Keratinocyte (primary cell): Measurements from ENCODE around the gene PPP2R5B. TPM values are rescaled to one million over a fixed set of nuclear protein-coding genes. Genes with fewer than 3 reads are reported as not detected.

ENCODE experiments used
- DNase-seq: peaks from one replicate; pipeline ENCODE4 v3.0.0-alpha.2; 2011; ENCODE audit warnings: low read depth, missing footprints, low spot score
- FAIRE-seq: peaks from 2 replicates; lab custom pipeline; 2011; peaks lifted over from hg19 to GRCh38; lab: Jason Lieb, UNC
- H2AFZ ChIP-seq: 2 replicates; pipeline ENCODE4 v1.6.0; 2012; ENCODE audit warnings: low read length, control low read depth, inconsistent platforms; ENCODE audit not compliant: control insufficient read depth
- H3K27ac ChIP-seq: 2 replicates; pipeline ENCODE4 v1.5.1; 2011; ENCODE audit warnings: low read length; ENCODE audit not compliant: control insufficient read depth, insufficient read depth
- H3K27me3 ChIP-seq: 3 replicates; pipeline ENCODE4 v1.6.0; 2011; ENCODE audit warnings: low read length; ENCODE audit not compliant: control insufficient read depth, insufficient read depth; ENCODE audit errors: extremely low read depth
- H3K36me3 ChIP-seq, 2 experiments: 2 replicates in 1 of 2; 3 replicates in 1 of 2; pipeline ENCODE4 v1.5.1; 2011; ENCODE audit warnings: low read length in 2 of 2, mild to moderate bottlenecking in 1 of 2; ENCODE audit not compliant: control insufficient read depth in 2 of 2, insufficient read depth in 2 of 2; ENCODE audit errors: extremely low read depth in 1 of 2
- H3K4me1 ChIP-seq: 3 replicates; pipeline ENCODE4 v1.5.1; 2011; ENCODE audit warnings: low read length; ENCODE audit not compliant: control insufficient read depth, insufficient read depth; ENCODE audit errors: extremely low read depth
- H3K4me2 ChIP-seq: 3 replicates; pipeline ENCODE4 v1.6.0; 2011; ENCODE audit warnings: low read depth, low read length; ENCODE audit not compliant: control insufficient read depth, insufficient read depth; ENCODE audit errors: extremely low read depth
- H3K4me3 ChIP-seq, 3 experiments: fragments of 200-600 bp in 1 of 3; sonication (generic) in 1 of 3; 2 replicates in 2 of 3; 3 replicates in 1 of 3; pipeline ENCODE4 v1.5.1; 2011 to 2016; ENCODE audit warnings: low read length in 3 of 3, mild to moderate bottlenecking in 3 of 3, control low read depth in 2 of 3, inconsistent platforms in 1 of 3, low read depth in 1 of 3, mixed read lengths in 1 of 3, mixed run types in 1 of 3, moderate library complexity in 1 of 3; ENCODE audit not compliant: control insufficient read depth in 2 of 3, insufficient read depth in 2 of 3; ENCODE audit errors: extremely low read depth in 1 of 3
- H3K79me2 ChIP-seq: 2 replicates; pipeline ENCODE4 v1.6.0; 2012; ENCODE audit warnings: low read length; ENCODE audit not compliant: control insufficient read depth, insufficient read depth
- H3K9ac ChIP-seq: 3 replicates; pipeline ENCODE4 v1.6.0; 2011; ENCODE audit warnings: low read length; ENCODE audit not compliant: control insufficient read depth, insufficient read depth; ENCODE audit errors: extremely low read depth
- H3K9me1 ChIP-seq: 3 replicates; pipeline ENCODE4 v1.6.0; 2011; ENCODE audit warnings: low read length; ENCODE audit not compliant: control insufficient read depth, insufficient read depth; ENCODE audit errors: extremely low read depth
- H3K9me3 ChIP-seq: 2 replicates; pipeline ENCODE4 v1.5.1; 2012; ENCODE audit warnings: low read depth, low read length; ENCODE audit not compliant: control insufficient read depth
- H4K20me1 ChIP-seq: 3 replicates; pipeline ENCODE4 v1.6.0; 2011; ENCODE audit warnings: low read length; ENCODE audit not compliant: control insufficient read depth, insufficient read depth; ENCODE audit errors: extremely low read depth
- CTCF ChIP-seq, 3 experiments: IDR thresholded peaks in 1 of 3; conservative IDR thresholded peaks in 1 of 3; optimal IDR thresholded peaks in 1 of 3; 2 replicates in 2 of 3; 3 replicates in 1 of 3; pipeline versions ENCODE3 to v1.5.1; 2011; ENCODE audit warnings: low read length in 3 of 3, mild to moderate bottlenecking in 3 of 3, moderate library complexity in 2 of 3, control low read depth in 1 of 3, inconsistent platforms in 1 of 3; ENCODE audit not compliant: insufficient read depth in 2 of 3; ENCODE audit errors: extremely low read depth in 1 of 3
- EZH2 ChIP-seq: IDR thresholded peaks from one replicate; pipeline ENCODE4 v1.6.1; 2012; ENCODE audit warnings: inconsistent platforms, mild to moderate bottlenecking, low read length, moderate library complexity
- dilution Hi-C: fragments of 300-500 bp; cut with MboI; formaldehyde crosslinking; loops from one replicate; pipeline ENCODE4 v1.7.0; 2020; ENCODE audit warnings: low sequenced_read_pairs; ENCODE audit not compliant: extremely low pct_ligation_motif_present
- polyA plus RNA-seq, 5 experiments: library from polyadenylated mRNA; depleted of rRNA in 3 of 5; stranded (reverse) in 3 of 5; stranded (forward) in 1 of 5; unstranded in 1 of 5; fragments of >200 nt; gene quantifications; 1 replicate in 1 of 5; 2 replicates in 3 of 5; 3 replicates in 1 of 5; pipeline versions ENCODE4 v1.2.1 to v1.2.3, GENCODE V29; 2011 to 2012; ENCODE audit warnings: missing spikeins in 2 of 5, low read depth in 1 of 5, low replicate concordance in 1 of 5

Gene PPP2R5B
- polyA plus RNA-seq, 1 donor (not counting 4 experiments of a cell fraction or from before 2014, with no cell fraction given) = 16.4 TPM

DNA sequence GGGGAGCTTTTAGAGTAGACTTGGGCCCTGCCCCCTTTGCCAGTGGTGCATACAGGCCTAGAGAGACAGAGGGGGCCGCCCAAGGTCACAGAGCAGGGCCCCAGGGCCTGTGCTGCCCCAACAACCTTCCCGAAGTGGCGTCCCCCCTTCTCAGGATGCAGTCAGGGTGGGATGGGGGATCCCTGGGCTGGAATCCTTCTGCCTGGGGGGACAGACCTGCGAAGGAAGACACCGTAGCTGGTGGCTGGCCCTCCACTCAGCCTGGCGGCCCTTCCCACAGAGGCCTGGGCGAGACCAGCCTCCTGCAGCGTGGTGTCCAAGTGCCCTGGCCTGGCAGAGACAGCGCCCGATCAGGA is 31.7 kb upstream of the PPP2R5B start:
- no peak overlapping the region for H3K4me2 ChIP-seq
- TF ChIP-seq CTCF (optimal IDR thresholded peaks at IDR 0.05 in 1 of 3, IDR thresholded peaks at IDR 0.05 in 1 of 3, conservative IDR thresholded peaks at IDR 0.05 in 1 of 3; ENCODE audit: extremely low read depth in 1 of 3, insufficient read depth in 2 of 3, low read length in 3 of 3) = no peak
- no peak for TF ChIP-seq EZH2
- H3K4me3 ChIP-seq = no peak overlapping the region
- peaks cover 7% of the 10 kb centered on the region for H3K4me1 ChIP-seq
- H3K9me3 ChIP-seq = no peaks in the 10 kb centered on the region
- H3K9ac ChIP-seq = no peak overlapping the region
- no peak overlapping the region for H2AFZ ChIP-seq
- DNase-seq = no peak
- peaks cover 0 to 8% of the 10 kb centered on the region in 2 experiments for H3K36me3 ChIP-seq
- no peak overlapping the region for H3K27ac ChIP-seq
- dilution Hi-C loops = no loop called here
- H3K79me2 ChIP-seq = no peaks in the 10 kb centered on the region
- no peaks in the 10 kb centered on the region for H3K9me1 ChIP-seq
- no peaks in the 10 kb centered on the region for H3K27me3 ChIP-seq
- H4K20me1 ChIP-seq = no peaks in the 10 kb centered on the region
- FAIRE-seq = no peak

DNA sequence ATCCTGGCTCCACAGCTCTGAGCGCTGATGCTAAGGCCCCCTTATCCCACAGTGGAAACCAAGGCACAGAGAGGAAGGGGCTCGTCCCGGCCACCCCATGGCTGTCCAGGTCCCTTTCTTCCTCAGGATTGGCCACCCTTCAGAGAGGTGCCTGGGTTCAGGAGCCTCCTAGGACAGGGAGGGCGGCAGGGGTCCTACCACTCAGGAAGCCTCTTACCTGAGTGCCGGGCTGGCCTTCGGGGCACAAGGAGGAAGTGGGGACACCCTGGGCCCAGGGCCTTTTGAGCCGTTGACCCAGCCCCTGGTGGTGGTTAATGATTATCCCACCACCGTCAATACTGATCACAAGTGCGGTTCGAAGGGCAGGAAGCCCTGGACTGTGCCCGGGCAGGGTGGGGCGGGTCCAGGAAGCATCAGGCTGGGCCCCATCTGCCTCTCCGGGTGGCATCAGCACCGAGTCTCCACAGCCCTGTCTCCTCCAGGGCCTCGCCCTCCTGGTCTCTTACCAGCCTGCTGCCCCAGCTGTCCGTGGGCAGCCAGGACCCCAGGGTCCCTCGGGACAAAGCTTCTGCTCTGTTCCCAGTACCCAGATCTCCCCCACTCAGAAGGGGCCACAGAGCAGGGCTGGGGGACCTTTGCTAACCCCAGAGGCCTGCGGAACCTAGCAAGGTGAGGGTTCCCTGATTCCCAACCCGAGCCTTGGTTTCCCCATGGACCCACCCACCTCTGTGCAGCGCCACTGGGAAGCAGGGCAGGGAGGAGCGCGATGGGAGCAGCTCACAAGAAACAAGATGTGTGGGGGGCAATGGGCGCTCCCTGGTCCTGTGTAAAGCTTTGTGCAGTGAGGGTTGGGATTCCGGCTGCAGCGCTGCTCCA is 31.1 kb upstream of the PPP2R5B start:
- no peak overlapping the region for H3K27ac ChIP-seq
- H3K4me2 ChIP-seq = no peak overlapping the region
- no peaks in the 10 kb centered on the region for H3K9me3 ChIP-seq
- no peaks in the 10 kb centered on the region for H3K79me2 ChIP-seq
- H3K36me3 ChIP-seq = peaks cover 0 to 12% of the 10 kb centered on the region in 2 experiments
- DNase-seq (no peak), FAIRE-seq (no peak)
- no peak overlapping the region for H3K4me3 ChIP-seq
- no peaks in the 10 kb centered on the region for H3K27me3 ChIP-seq
- no peak overlapping the region for H3K9ac ChIP-seq
- TF ChIP-seq EZH2 = no peak
- TF ChIP-seq CTCF (optimal IDR thresholded peaks at IDR 0.05 in 1 of 3, IDR thresholded peaks at IDR 0.05 in 1 of 3, conservative IDR thresholded peaks at IDR 0.05 in 1 of 3; ENCODE audit: extremely low read depth in 1 of 3, insufficient read depth in 2 of 3, low read length in 3 of 3) = no peak
- dilution Hi-C loops = no loop called here
- no peaks in the 10 kb centered on the region for H3K9me1 ChIP-seq
- H4K20me1 ChIP-seq = no peaks in the 10 kb centered on the region
- H2AFZ ChIP-seq = no peak overlapping the region
- peaks cover 3% of the 10 kb centered on the region for H3K4me1 ChIP-seq
